Keratinocyte (primary cell): Measurements from ENCODE around the gene KCNH1. TPM values are rescaled to one million over a fixed set of nuclear protein-coding genes. Genes with fewer than 3 reads are reported as not detected.

Experiments used
- DNase-seq: peaks from one replicate; pipeline ENCODE4 v3.0.0-alpha.2; 2011; ENCODE audit warnings: low read depth, missing footprints, low spot score
- FAIRE-seq: peaks from 2 replicates; lab custom pipeline; 2011; peaks lifted over from hg19 to GRCh38; lab: Jason Lieb, UNC
- H2AFZ ChIP-seq: 2 replicates; pipeline ENCODE4 v1.6.0; 2012; ENCODE audit warnings: low read length, control low read depth, inconsistent platforms; ENCODE audit not compliant: control insufficient read depth
- H3K27ac ChIP-seq: 2 replicates; pipeline ENCODE4 v1.5.1; 2011; ENCODE audit warnings: low read length; ENCODE audit not compliant: control insufficient read depth, insufficient read depth
- H3K27me3 ChIP-seq: 3 replicates; pipeline ENCODE4 v1.6.0; 2011; ENCODE audit warnings: low read length; ENCODE audit not compliant: control insufficient read depth, insufficient read depth; ENCODE audit errors: extremely low read depth
- H3K36me3 ChIP-seq, 2 experiments: 2 replicates in 1 of 2; 3 replicates in 1 of 2; pipeline ENCODE4 v1.5.1; 2011; ENCODE audit warnings: low read length in 2 of 2, mild to moderate bottlenecking in 1 of 2; ENCODE audit not compliant: control insufficient read depth in 2 of 2, insufficient read depth in 2 of 2; ENCODE audit errors: extremely low read depth in 1 of 2
- H3K4me1 ChIP-seq: 3 replicates; pipeline ENCODE4 v1.5.1; 2011; ENCODE audit warnings: low read length; ENCODE audit not compliant: control insufficient read depth, insufficient read depth; ENCODE audit errors: extremely low read depth
- H3K4me2 ChIP-seq: 3 replicates; pipeline ENCODE4 v1.6.0; 2011; ENCODE audit warnings: low read depth, low read length; ENCODE audit not compliant: control insufficient read depth, insufficient read depth; ENCODE audit errors: extremely low read depth
- H3K4me3 ChIP-seq, 3 experiments: fragments of 200-600 bp in 1 of 3; sonication (generic) in 1 of 3; 2 replicates in 2 of 3; 3 replicates in 1 of 3; pipeline ENCODE4 v1.5.1; 2011 to 2016; ENCODE audit warnings: low read length in 3 of 3, mild to moderate bottlenecking in 3 of 3, control low read depth in 2 of 3, inconsistent platforms in 1 of 3, low read depth in 1 of 3, mixed read lengths in 1 of 3, mixed run types in 1 of 3, moderate library complexity in 1 of 3; ENCODE audit not compliant: control insufficient read depth in 2 of 3, insufficient read depth in 2 of 3; ENCODE audit errors: extremely low read depth in 1 of 3
- H3K79me2 ChIP-seq: 2 replicates; pipeline ENCODE4 v1.6.0; 2012; ENCODE audit warnings: low read length; ENCODE audit not compliant: control insufficient read depth, insufficient read depth
- H3K9ac ChIP-seq: 3 replicates; pipeline ENCODE4 v1.6.0; 2011; ENCODE audit warnings: low read length; ENCODE audit not compliant: control insufficient read depth, insufficient read depth; ENCODE audit errors: extremely low read depth
- H3K9me1 ChIP-seq: 3 replicates; pipeline ENCODE4 v1.6.0; 2011; ENCODE audit warnings: low read length; ENCODE audit not compliant: control insufficient read depth, insufficient read depth; ENCODE audit errors: extremely low read depth
- H3K9me3 ChIP-seq: 2 replicates; pipeline ENCODE4 v1.5.1; 2012; ENCODE audit warnings: low read depth, low read length; ENCODE audit not compliant: control insufficient read depth
- H4K20me1 ChIP-seq: 3 replicates; pipeline ENCODE4 v1.6.0; 2011; ENCODE audit warnings: low read length; ENCODE audit not compliant: control insufficient read depth, insufficient read depth; ENCODE audit errors: extremely low read depth
- EZH2 ChIP-seq: IDR thresholded peaks from one replicate; pipeline ENCODE4 v1.6.1; 2012; ENCODE audit warnings: inconsistent platforms, mild to moderate bottlenecking, low read length, moderate library complexity
- dilution Hi-C: fragments of 300-500 bp; cut with MboI; formaldehyde crosslinking; loops from one replicate; pipeline ENCODE4 v1.7.0; 2020; ENCODE audit warnings: low sequenced_read_pairs; ENCODE audit not compliant: extremely low pct_ligation_motif_present
- polyA plus RNA-seq, 5 experiments: library from polyadenylated mRNA; depleted of rRNA in 3 of 5; stranded (reverse) in 3 of 5; stranded (forward) in 1 of 5; unstranded in 1 of 5; fragments of >200 nt; gene quantifications; 1 replicate in 1 of 5; 2 replicates in 3 of 5; 3 replicates in 1 of 5; pipeline versions ENCODE4 v1.2.1 to v1.2.3, GENCODE V29; 2011 to 2012; ENCODE audit warnings: missing spikeins in 2 of 5, low read depth in 1 of 5, low replicate concordance in 1 of 5
- TF ChIP-seq, protein P1 (sequence below), 3 experiments: IDR thresholded peaks in 1 of 3; conservative IDR thresholded peaks in 1 of 3; optimal IDR thresholded peaks in 1 of 3; 2 replicates in 2 of 3; 3 replicates in 1 of 3; pipeline versions ENCODE3 to v1.5.1; 2011; ENCODE audit warnings: low read length in 3 of 3, mild to moderate bottlenecking in 3 of 3, moderate library complexity in 2 of 3, control low read depth in 1 of 3, inconsistent platforms in 1 of 3; ENCODE audit not compliant: insufficient read depth in 2 of 3; ENCODE audit errors: extremely low read depth in 1 of 3

The KCNH1 gene
- polyA plus RNA-seq, 1 donor (not counting 4 experiments of a cell fraction or from before 2014, with no cell fraction given), result not detected

DNA sequence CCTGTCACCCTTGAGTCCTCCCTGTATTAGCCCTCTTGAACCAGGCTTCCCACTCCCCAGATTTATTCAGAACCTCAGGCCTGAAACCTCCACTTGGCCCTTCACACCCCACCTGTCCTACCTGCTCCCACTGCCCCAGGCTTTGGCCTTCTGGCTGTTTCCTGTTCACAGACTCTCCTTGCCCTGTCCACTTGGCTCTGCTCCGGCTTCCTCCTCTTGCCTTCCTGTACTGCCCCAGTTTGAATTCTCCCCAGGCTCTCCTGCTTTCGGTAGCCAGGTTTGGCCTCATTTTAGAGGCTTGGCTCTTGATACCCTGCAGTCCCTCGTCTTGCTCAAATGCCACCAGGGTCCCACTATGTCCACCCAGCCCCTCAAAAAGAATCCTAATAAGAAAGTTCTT, 385.2 kb downstream of the KCNH1 start:
- H3K9ac ChIP-seq, result no peak overlapping the region
- FAIRE-seq, result no peak
- H3K9me1 ChIP-seq, result no peaks in the 10 kb centered on the region
- no peak overlapping the region for H3K4me3 ChIP-seq
- H3K36me3 ChIP-seq, result no peaks in the 10 kb centered on the region
- no peaks in the 10 kb centered on the region for H3K79me2 ChIP-seq
- DNase-seq, result no peak
- no peak overlapping the region for H2AFZ ChIP-seq
- H3K9me3 ChIP-seq, result no peaks in the 10 kb centered on the region
- no peak overlapping the region for H3K27ac ChIP-seq
- H3K4me2 ChIP-seq, result no peak overlapping the region
- dilution Hi-C loops, result no loop called here
- H3K27me3 ChIP-seq, result peaks cover 5% of the 10 kb centered on the region
- TF ChIP-seq EZH2, result no peak
- TF ChIP-seq, protein P1, sequence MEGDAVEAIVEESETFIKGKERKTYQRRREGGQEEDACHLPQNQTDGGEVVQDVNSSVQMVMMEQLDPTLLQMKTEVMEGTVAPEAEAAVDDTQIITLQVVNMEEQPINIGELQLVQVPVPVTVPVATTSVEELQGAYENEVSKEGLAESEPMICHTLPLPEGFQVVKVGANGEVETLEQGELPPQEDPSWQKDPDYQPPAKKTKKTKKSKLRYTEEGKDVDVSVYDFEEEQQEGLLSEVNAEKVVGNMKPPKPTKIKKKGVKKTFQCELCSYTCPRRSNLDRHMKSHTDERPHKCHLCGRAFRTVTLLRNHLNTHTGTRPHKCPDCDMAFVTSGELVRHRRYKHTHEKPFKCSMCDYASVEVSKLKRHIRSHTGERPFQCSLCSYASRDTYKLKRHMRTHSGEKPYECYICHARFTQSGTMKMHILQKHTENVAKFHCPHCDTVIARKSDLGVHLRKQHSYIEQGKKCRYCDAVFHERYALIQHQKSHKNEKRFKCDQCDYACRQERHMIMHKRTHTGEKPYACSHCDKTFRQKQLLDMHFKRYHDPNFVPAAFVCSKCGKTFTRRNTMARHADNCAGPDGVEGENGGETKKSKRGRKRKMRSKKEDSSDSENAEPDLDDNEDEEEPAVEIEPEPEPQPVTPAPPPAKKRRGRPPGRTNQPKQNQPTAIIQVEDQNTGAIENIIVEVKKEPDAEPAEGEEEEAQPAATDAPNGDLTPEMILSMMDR (optimal IDR thresholded peaks at IDR 0.05 in 1 of 3, IDR thresholded peaks at IDR 0.05 in 1 of 3, conservative IDR thresholded peaks at IDR 0.05 in 1 of 3; ENCODE audit: extremely low read depth in 1 of 3, insufficient read depth in 2 of 3, low read length in 3 of 3), result no peak
- H3K4me1 ChIP-seq, result no peaks in the 10 kb centered on the region
- H4K20me1 ChIP-seq, result no peaks in the 10 kb centered on the region

DNA sequence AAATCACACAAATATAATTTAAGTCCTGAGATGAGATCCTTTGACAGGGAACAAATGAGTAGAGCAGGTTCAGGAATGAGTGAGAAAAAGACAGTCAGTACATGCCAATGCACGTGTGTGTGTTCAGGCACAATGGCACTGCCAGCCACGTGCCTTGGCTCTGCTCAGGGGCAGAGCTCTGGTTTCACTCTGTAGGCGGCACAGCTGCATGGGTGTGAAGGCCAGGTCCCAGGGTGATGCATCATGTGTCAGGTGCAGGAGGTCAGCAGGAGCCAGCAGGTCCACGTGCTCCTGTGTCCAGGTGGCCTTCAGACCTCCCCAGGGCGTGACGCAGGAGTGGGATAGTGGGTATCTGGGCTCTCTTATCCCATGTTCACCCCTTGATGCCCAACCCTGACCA, 386.1 kb downstream of the KCNH1 start:
- dilution Hi-C loops, result no loop called here
- Histone ChIP-seq H3K27ac (no peak overlapping the region), H3K4me2 (no peak overlapping the region), H3K9ac (no peak overlapping the region), H3K9me3 (no peaks in the 10 kb centered on the region), H4K20me1 (no peaks in the 10 kb centered on the region), H3K9me1 (no peaks in the 10 kb centered on the region), H3K4me3 (no peak overlapping the region), H3K27me3 (peaks cover 5% of the 10 kb centered on the region), H3K79me2 (no peaks in the 10 kb centered on the region), H3K36me3 (no peaks in the 10 kb centered on the region), H2AFZ (no peak overlapping the region), H3K4me1 (no peaks in the 10 kb centered on the region)
- FAIRE-seq (no peak), DNase-seq (no peak)
- TF ChIP-seq, protein P1 (optimal IDR thresholded peaks at IDR 0.05 in 1 of 3, IDR thresholded peaks at IDR 0.05 in 1 of 3, conservative IDR thresholded peaks at IDR 0.05 in 1 of 3; ENCODE audit: extremely low read depth in 1 of 3, insufficient read depth in 2 of 3, low read length in 3 of 3), result no peak
- TF ChIP-seq EZH2, result no peak
